Suprapubic skin (tissue), 4 donors: Measurements from ENCODE around the gene GAN. TPM values are rescaled to one million over a fixed set of nuclear protein-coding genes. Genes with fewer than 3 reads are reported as not detected.

ENCODE experiments used
- DNase-seq, 2 donors: peaks; one replicate each; pipeline ENCODE4 v3.0.0-alpha.2; 2019; ENCODE audit warnings: low spot score in 2 of 2
- H3K27ac ChIP-seq: fragments of 200-600 bp; sonication (generic); one replicate; pipeline ENCODE4 v1.5.1; 2019
- H3K27me3 ChIP-seq: fragments of 200-600 bp; sonication (generic); one replicate; pipeline ENCODE4 v1.5.1; 2019
- H3K36me3 ChIP-seq: fragments of 200-600 bp; sonication (generic); one replicate; pipeline ENCODE4 v1.5.1; 2019
- H3K4me1 ChIP-seq: fragments of 200-600 bp; sonication (generic); one replicate; pipeline ENCODE4 v1.5.1; 2019
- H3K4me3 ChIP-seq: fragments of 200-600 bp; sonication (generic); one replicate; pipeline ENCODE4 v1.5.1; 2019; ENCODE audit warnings: mild to moderate bottlenecking
- H3K9me3 ChIP-seq: fragments of 200-600 bp; sonication (generic); one replicate; pipeline ENCODE4 v1.5.1; 2019
- EP300 ChIP-seq: sonication (generic); formaldehyde crosslinking; IDR thresholded peaks from one replicate; pipeline ENCODE4 v1.6.1; 2017; ENCODE audit warnings: antibody characterized with exemption
- POLR2A ChIP-seq, 2 donors: fragments of 450-650 bp; IDR thresholded peaks; one replicate each; pipeline ENCODE4 v1.6.1; 2017; ENCODE audit warnings: antibody characterized with exemption in 2 of 2, mild to moderate bottlenecking in 2 of 2, moderate library complexity in 2 of 2
- POLR2AphosphoS5 ChIP-seq, 3 donors: sonication (generic); formaldehyde crosslinking; IDR thresholded peaks; one replicate each; pipeline ENCODE4 v1.6.1; 2017; ENCODE audit warnings: antibody characterized with exemption in 3 of 3
- WGBS: methylation state at CpG from one replicate; pipeline ENCODE4 v1.1.5; 2018; 5-methylcytosine and 5-hydroxymethylcytosine counted together
- total RNA-seq, 4 donors: library from RNA; depleted of rRNA; stranded (reverse); fragments of >200 nt; gene quantifications; one replicate each; pipeline ENCODE4 v1.1.0, GENCODE V29; 2016
- TF ChIP-seq, protein P1 (sequence below), 2 donors: fragments of 200-600 bp in 1 of 2; fragments of 450-650 bp in 1 of 2; sonication (generic) in 1 of 2; IDR thresholded peaks; one replicate each; pipeline ENCODE4 v1.5.1; 2016 to 2019; ENCODE audit warnings: antibody characterized with exemption in 2 of 2, mild to moderate bottlenecking in 1 of 2, moderate library complexity in 1 of 2

Gene GAN
- total RNA-seq, 4 donors from 2014 or later: 74.3 to 168 (median 130) TPM

DNA sequence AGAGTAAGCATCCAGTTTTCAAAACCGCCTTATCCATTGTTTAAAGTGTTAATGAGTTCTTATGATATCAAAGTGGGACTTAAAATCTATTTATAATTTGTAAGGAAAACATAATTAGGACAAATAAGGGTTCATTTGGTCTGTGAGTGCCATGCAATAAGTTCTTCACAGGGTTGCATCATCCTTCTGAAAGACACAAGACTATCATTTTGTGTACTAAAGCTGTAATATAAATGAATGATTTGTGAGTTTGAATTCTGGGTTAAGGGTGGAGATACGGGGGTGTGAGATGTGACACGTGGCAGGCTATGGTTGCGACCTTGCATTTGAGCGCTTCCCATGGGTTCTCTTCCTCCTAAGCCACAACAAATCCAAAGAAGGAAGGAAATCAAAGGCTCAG, 6.8 kb downstream of the GAN start:
- DNase-seq: no peak
- H3K27me3 ChIP-seq: no peaks in the 10 kb centered on the region
- WGBS: 88% methylated on average over 5 of the region's 5 CpGs
- H3K4me1 ChIP-seq: peaks cover 49% of the 10 kb centered on the region
- H3K27ac ChIP-seq: no peak overlapping the region
- no peaks in the 10 kb centered on the region for H3K36me3 ChIP-seq
- TF ChIP-seq, protein P1, sequence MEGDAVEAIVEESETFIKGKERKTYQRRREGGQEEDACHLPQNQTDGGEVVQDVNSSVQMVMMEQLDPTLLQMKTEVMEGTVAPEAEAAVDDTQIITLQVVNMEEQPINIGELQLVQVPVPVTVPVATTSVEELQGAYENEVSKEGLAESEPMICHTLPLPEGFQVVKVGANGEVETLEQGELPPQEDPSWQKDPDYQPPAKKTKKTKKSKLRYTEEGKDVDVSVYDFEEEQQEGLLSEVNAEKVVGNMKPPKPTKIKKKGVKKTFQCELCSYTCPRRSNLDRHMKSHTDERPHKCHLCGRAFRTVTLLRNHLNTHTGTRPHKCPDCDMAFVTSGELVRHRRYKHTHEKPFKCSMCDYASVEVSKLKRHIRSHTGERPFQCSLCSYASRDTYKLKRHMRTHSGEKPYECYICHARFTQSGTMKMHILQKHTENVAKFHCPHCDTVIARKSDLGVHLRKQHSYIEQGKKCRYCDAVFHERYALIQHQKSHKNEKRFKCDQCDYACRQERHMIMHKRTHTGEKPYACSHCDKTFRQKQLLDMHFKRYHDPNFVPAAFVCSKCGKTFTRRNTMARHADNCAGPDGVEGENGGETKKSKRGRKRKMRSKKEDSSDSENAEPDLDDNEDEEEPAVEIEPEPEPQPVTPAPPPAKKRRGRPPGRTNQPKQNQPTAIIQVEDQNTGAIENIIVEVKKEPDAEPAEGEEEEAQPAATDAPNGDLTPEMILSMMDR (IDR thresholded peaks at IDR 0.05): no peak
- TF ChIP-seq POLR2A (IDR thresholded peaks at IDR 0.05): no peak
- TF ChIP-seq EP300: no peak
- no peak for TF ChIP-seq POLR2AphosphoS5 (IDR thresholded peaks at IDR 0.05)
- H3K9me3 ChIP-seq: no peaks in the 10 kb centered on the region
- no peak overlapping the region for H3K4me3 ChIP-seq

DNA sequence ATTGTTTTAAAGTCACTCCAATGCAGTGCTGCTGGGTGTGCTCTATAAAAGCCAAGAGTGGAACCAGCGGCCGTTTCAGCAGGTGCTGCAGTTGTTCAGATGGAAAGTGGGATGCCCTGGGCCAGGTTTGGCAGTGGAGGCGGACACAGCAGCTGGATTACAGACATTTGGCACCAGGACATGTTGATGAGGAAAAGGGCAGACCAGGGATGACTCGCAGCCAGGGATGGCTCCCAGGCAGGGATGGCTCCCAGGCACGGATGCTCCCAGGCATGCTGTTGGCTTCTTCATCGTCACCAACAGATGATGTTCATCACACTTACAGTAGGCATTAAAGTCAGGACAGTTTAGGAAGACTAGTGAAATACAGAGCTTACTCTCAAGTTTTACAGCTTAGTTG, 10.0 kb downstream of the GAN start:
- Histone ChIP-seq H3K9me3 (no peaks in the 10 kb centered on the region), H3K4me3 (no peak overlapping the region), H3K4me1 (peaks cover 51% of the 10 kb centered on the region), H3K36me3 (no peaks in the 10 kb centered on the region), H3K27me3 (no peaks in the 10 kb centered on the region), H3K27ac (no peak overlapping the region)
- TF ChIP-seq EP300 (no peak), POLR2A (IDR thresholded peaks at IDR 0.05) (no peak), POLR2AphosphoS5 (IDR thresholded peaks at IDR 0.05) (no peak)
- TF ChIP-seq, protein P1 (IDR thresholded peaks at IDR 0.05): no peak
- WGBS: 55% methylated on average over 6 of the region's 6 CpGs
- DNase-seq: no peak

DNA sequence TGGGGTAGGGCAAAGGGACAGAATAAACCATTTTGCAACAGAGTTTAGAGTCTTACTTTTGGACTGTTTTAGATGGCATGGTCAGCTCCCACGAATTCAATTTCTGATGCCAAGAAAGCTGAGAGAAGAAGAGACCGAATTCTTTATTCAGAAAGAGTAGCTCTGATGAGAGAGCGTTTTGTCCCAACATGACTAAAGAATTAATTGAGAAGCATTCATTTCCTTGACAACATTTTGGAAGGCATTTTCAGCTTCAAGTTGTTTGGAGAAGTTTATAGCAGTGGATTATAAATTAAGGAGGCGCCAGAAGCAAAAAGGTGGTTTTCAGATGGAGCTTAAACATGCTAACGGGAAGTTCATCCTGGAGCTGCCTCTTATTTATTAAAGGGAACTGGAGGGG, 12.2 kb downstream of the GAN start:
- Histone ChIP-seq H3K4me3 (peak overlapping the region; percentile 4), H3K27ac (peak overlapping the region; percentile 83), H3K36me3 (no peaks in the 10 kb centered on the region), H3K27me3 (no peaks in the 10 kb centered on the region), H3K4me1 (peaks cover 42% of the 10 kb centered on the region), H3K9me3 (no peaks in the 10 kb centered on the region)
- TF ChIP-seq POLR2AphosphoS5 (IDR thresholded peaks at IDR 0.05): no peak
- TF ChIP-seq, protein P1 (IDR thresholded peaks at IDR 0.05): no peak
- TF ChIP-seq POLR2A (IDR thresholded peaks at IDR 0.05): no peak
- no peak for TF ChIP-seq EP300
- 55% methylated on average over 5 of the region's 5 CpGs for WGBS
- no peak for DNase-seq

DNA sequence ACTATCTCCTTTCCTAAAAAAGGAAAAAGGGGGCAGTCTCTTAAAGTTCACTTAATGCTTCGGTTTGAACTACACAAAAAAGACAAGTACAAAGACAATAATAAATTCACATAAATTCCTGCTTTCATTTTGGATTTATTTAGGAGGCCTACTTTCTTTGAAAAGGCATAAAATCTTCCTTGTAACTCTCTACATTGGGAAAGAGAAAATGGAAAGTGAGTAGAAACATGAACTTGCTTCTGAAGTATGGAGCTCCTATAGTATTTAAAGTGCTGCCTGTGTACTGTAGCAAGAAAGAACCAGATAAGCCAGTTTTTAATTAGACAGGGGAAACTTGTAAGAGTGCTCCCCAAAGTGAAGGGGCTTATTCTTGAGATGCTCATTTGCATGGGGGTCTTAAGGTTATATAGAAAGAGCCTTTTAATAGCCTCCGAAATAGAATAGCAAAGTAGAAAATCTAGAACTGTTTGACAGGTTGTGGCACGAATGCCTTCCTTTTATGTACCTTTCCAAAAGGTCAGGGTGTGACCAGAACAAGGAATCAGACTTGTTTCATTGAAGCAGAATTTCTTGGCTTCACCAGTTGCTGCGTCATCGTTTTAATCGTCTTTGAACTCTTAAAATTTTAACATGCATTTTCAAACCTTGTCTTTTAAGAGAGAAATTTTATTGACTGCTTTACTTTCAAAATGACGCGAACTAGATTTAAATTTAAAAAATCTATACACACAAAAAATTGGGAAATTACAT, 12.9 kb downstream of the GAN start:
- no peak for DNase-seq
- Histone ChIP-seq H3K27ac (peak overlapping the region; percentile 83), H3K36me3 (no peaks in the 10 kb centered on the region), H3K27me3 (no peaks in the 10 kb centered on the region), H3K9me3 (no peaks in the 10 kb centered on the region), H3K4me1 (peaks cover 42% of the 10 kb centered on the region), H3K4me3 (peak overlapping the region; percentile 4)
- WGBS: 48% methylated on average over 8 of the region's 8 CpGs
- TF ChIP-seq, protein P1 (IDR thresholded peaks at IDR 0.05): no peak
- TF ChIP-seq EP300 (no peak), POLR2A (IDR thresholded peaks at IDR 0.05) (no peak), POLR2AphosphoS5 (IDR thresholded peaks at IDR 0.05) (no peak)

DNA sequence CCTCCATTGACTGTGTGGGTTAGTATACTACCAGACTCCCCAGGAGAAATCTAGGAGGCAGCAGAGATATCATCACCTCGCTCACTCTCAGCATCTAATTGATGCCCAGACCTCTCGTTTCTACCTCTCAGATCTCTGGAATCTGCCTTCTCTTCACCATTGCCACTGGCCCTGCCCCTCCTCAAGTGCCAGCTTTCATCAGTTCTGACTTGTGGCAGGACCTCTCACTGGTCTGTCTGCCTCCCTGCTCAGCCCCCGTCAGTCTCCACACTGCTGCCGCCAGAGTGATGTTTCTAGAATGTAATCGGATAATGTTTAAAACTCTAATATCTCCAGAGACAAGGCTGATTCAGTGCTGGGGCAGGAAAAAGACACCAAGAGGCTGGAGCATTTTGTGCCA, 15.2 kb downstream of the GAN start:
- H3K4me1 ChIP-seq: peaks cover 35% of the 10 kb centered on the region
- no peak overlapping the region for H3K27ac ChIP-seq
- no peaks in the 10 kb centered on the region for H3K36me3 ChIP-seq
- H3K27me3 ChIP-seq: no peaks in the 10 kb centered on the region
- no peaks in the 10 kb centered on the region for H3K9me3 ChIP-seq
- no peak for DNase-seq
- 56% methylated on average over 5 of the region's 5 CpGs for WGBS
- no peak for TF ChIP-seq POLR2A (IDR thresholded peaks at IDR 0.05)
- TF ChIP-seq EP300: no peak
- TF ChIP-seq, protein P1 (IDR thresholded peaks at IDR 0.05): no peak
- TF ChIP-seq POLR2AphosphoS5 (IDR thresholded peaks at IDR 0.05): no peak
- no peak overlapping the region for H3K4me3 ChIP-seq
